22Rv1 (cell line): ENCODE measurements around the gene USP34.

ENCODE experiments used
- H3K27ac ChIP-seq: fragments of 450-650 bp; 2 replicates; pipeline ENCODE4 v1.5.1; 2017
- CTCF ChIP-seq: fragments of 450-650 bp; IDR thresholded peaks from 2 replicates; pipeline ENCODE4 v1.5.1; 2017; ENCODE audit warnings: mild to moderate bottlenecking
- ZFX ChIP-seq: fragments of 450-650 bp; IDR thresholded peaks from 2 replicates; pipeline ENCODE4 v1.6.1; 2017; ENCODE audit warnings: antibody characterized with exemption, borderline replicate concordance

USP34 gene

GRCh38 chr2:61354543-61355197 lies 116.2 kb downstream of the USP34 start:
- TF ChIP-seq ZFX, result no peak
- TF ChIP-seq CTCF, result no peak
- H3K27ac ChIP-seq, result no peak overlapping the region

- H3K27ac ChIP-seq, result no peak overlapping the region
- no peak for TF ChIP-seq CTCF
- TF ChIP-seq ZFX, result no peak
These were observed 117.0 kb downstream of the USP34 start for GRCh38 chr2:61353909-61354308.

GRCh38 chr2:61350777-61351176 lies 120.1 kb downstream of the USP34 start:
- TF ChIP-seq ZFX, result no peak
- TF ChIP-seq CTCF, result no peak
- H3K27ac ChIP-seq, result no peak overlapping the region

- no peak for TF ChIP-seq CTCF
- TF ChIP-seq ZFX, result no peak
- no peak overlapping the region for H3K27ac ChIP-seq
These were observed 127.7 kb downstream of the USP34 start for GRCh38 chr2:61343141-61343540.

GRCh38 chr2:61340242-61340641 lies 130.6 kb downstream of the USP34 start:
- H3K27ac ChIP-seq, result no peak overlapping the region
- no peak for TF ChIP-seq CTCF
- no peak for TF ChIP-seq ZFX

- no peak overlapping the region for H3K27ac ChIP-seq
These were observed 132.4 kb downstream of the USP34 start for GRCh38 chr2:61338447-61338846.

GRCh38 chr2:61335187-61335586 lies 135.7 kb downstream of the USP34 start:
- H3K27ac ChIP-seq, result no peak overlapping the region
- TF ChIP-seq CTCF (no peak), ZFX (no peak)

More at GRCh38 chr2:61338447-61338846, 132.4 kb downstream of the USP34 start:
- TF ChIP-seq ZFX, result no peak
- no peak for TF ChIP-seq CTCF
